K562 (cell line): ENCODE data around the gene PGGHG. TPM values are rescaled to one million over a fixed set of nuclear protein-coding genes. Genes with fewer than 3 reads are reported as not detected.

ENCODE experiments used
- ATAC-seq: fragments of 200-7000 bp; cut with Tn5 transposase; 3 replicates; pipeline ENCODE4 v1.9.1; 2020; ENCODE audit warnings: moderate library complexity
- BruUV-seq: library from RNA; stranded (reverse); fragments of 400-500 nt; replicated peaks from 2 replicates; lab custom pipeline; 2021; lab: Mats Ljungman, UMichigan
- CTCF ChIA-PET: fragments of 300-600 bp; formaldehyde crosslinking; extraction: SDS; loops from one replicate; lab custom pipeline; 2021; ENCODE audit warnings: low intra/inter-chr PET ratio; lab: Yijun Ruan, JAX
- POLR2A ChIA-PET: fragments of 300-600, 350-650 bp; sonication (Branson Sonifier 250); formaldehyde crosslinking; extraction: SDS; loops from one replicate; lab custom pipeline; 2021; ENCODE audit warnings: antibody characterized with exemption, inconsistent platforms; lab: Yijun Ruan, JAX
- DNase-seq, 4 experiments: peaks; one replicate each; pipeline versions ENCODE4 v3.0.0 to v3.0.0-alpha.2; 2011 to 2018; ENCODE audit warnings: low spot score in 3 of 4, mixed read lengths in 3 of 4; ENCODE audit errors: extremely low read depth in 1 of 4
- FAIRE-seq: peaks from 2 replicates; lab custom pipeline; 2011; peaks lifted over from hg19 to GRCh38; lab: Jason Lieb, UNC
- H2AFZ ChIP-seq: 2 replicates; pipeline ENCODE4 v1.6.0; 2011; ENCODE audit warnings: low read depth, low read length, control low read depth, inconsistent platforms
- H3K27ac ChIP-seq: fragments of 200-600 bp; 3 replicates; pipeline ENCODE4 v1.8.0; 2011; ENCODE audit warnings: low read depth, mild to moderate bottlenecking, control low read depth, inconsistent platforms, low read length, moderate library complexity, mixed read lengths; ENCODE audit errors: extremely low read depth
- H3K27me3 ChIP-seq, 2 experiments: fragments of 300-600 bp in 1 of 2; 2 replicates in 1 of 2; 3 replicates in 1 of 2; pipeline versions ENCODE4 v1.6.0 to v1.8.0; 2011; ENCODE audit warnings: inconsistent platforms in 2 of 2, low read length in 2 of 2, mild to moderate bottlenecking in 1 of 2, mixed read lengths in 1 of 2, moderate library complexity in 1 of 2; ENCODE audit not compliant: control insufficient read depth in 2 of 2, insufficient read depth in 2 of 2
- H3K36me3 ChIP-seq: fragments of 300-600 bp; 3 replicates; pipeline ENCODE4 v1.8.0; 2011; ENCODE audit warnings: mild to moderate bottlenecking, low read length, inconsistent platforms; ENCODE audit not compliant: control insufficient read depth, insufficient read depth
- H3K4me1 ChIP-seq, 2 experiments: fragments of 200-600 bp in 1 of 2; replicated peaks in 1 of 2; 2 replicates in 1 of 2; 3 replicates in 1 of 2; pipeline versions ENCODE4 v1.5.1 to v1.8.0; 2011; ENCODE audit warnings: inconsistent platforms in 2 of 2, low read length in 2 of 2, mild to moderate bottlenecking in 1 of 2, mixed read lengths in 1 of 2, moderate library complexity in 1 of 2; ENCODE audit not compliant: control insufficient read depth in 2 of 2, insufficient read depth in 2 of 2
- H3K4me2 ChIP-seq: 2 replicates; pipeline ENCODE4 v1.6.1; 2011; ENCODE audit warnings: low read length, control low read depth, inconsistent platforms, mixed read lengths; ENCODE audit not compliant: insufficient read depth
- H3K4me3 ChIP-seq: fragments of 200-600 bp; sonication (generic), shearing (Covaris generic); 2 replicates; pipeline ENCODE4 v1.5.1; 2016; ENCODE audit warnings: control low read depth, inconsistent platforms
- H3K79me2 ChIP-seq: fragments of 200-600 bp; 3 replicates; pipeline ENCODE4 v1.8.0; 2011; ENCODE audit warnings: low read length, inconsistent platforms; ENCODE audit not compliant: control insufficient read depth, insufficient read depth
- H3K9ac ChIP-seq, 2 experiments: 2 replicates each; pipeline versions ENCODE4 v1.6.0 to v1.6.1; 2011; ENCODE audit warnings: low read depth in 2 of 2, low read length in 2 of 2, control low read depth in 1 of 2, inconsistent platforms in 1 of 2, mild to moderate bottlenecking in 1 of 2, mixed read lengths in 1 of 2; ENCODE audit not compliant: insufficient read depth in 1 of 2
- H3K9me1 ChIP-seq: one replicate; pipeline ENCODE4 v1.6.0; 2011; ENCODE audit warnings: inconsistent platforms, mild to moderate bottlenecking, low read length, moderate library complexity; ENCODE audit not compliant: control insufficient read depth, insufficient read depth
- H3K9me3 ChIP-seq: replicated peaks from 2 replicates; pipeline ENCODE4 v1.5.1; 2011; ENCODE audit warnings: low read depth, low read length, inconsistent platforms; ENCODE audit not compliant: control insufficient read depth, insufficient read depth
- H4K20me1 ChIP-seq: replicated peaks from 2 replicates; pipeline ENCODE4 v1.6.1; 2011; ENCODE audit warnings: low read length, inconsistent platforms, mixed read lengths; ENCODE audit not compliant: control insufficient read depth, insufficient read depth
- ATF3 ChIP-seq, 2 experiments: fragments of 450-650 bp in 1 of 2; sonication (generic) in 1 of 2; formaldehyde crosslinking in 1 of 2; IDR thresholded peaks in 1 of 2; conservative IDR thresholded peaks in 1 of 2; 2 replicates each; pipeline versions ENCODE4 v1.6.1 to v1.8.1; 2016 to 2023; ENCODE audit warnings: mild to moderate bottlenecking in 2 of 2, moderate library complexity in 2 of 2, inconsistent platforms in 1 of 2, missing genetic modification reagents in 1 of 2
- CTBP1 ChIP-seq: fragments of 450-650 bp; IDR thresholded peaks from 2 replicates; pipeline ENCODE4 v1.6.1; 2016; ENCODE audit warnings: borderline replicate concordance
- GABPB2 ChIP-seq: fragments of 250-450 bp; sonication (Bioruptor Pico); conservative IDR thresholded peaks from 2 replicates; pipeline ENCODE4 v1.5.1; 2021; ENCODE audit warnings: mild to moderate bottlenecking
- MGA ChIP-seq: fragments of 450-650 bp; IDR thresholded peaks from 2 replicates; pipeline ENCODE4 v1.6.1; 2016; ENCODE audit warnings: mild to moderate bottlenecking, moderate library complexity
- ZNF224 ChIP-seq: sonication (generic); formaldehyde crosslinking; IDR thresholded peaks from 2 replicates; pipeline ENCODE4 v1.8.0; 2022; ENCODE audit warnings: mild to moderate bottlenecking, missing genetic modification reagents
- WGBS: fragments of 100-300 bp; shearing (Covaris generic); methylation state at CpG from one replicate; pipeline ENCODE4 v1.1.6; 2016; ENCODE audit warnings: low coverage, mixed read lengths; ENCODE audit not compliant: insufficient coverage; ENCODE audit errors: missing lambda C conversion rate; 5-methylcytosine and 5-hydroxymethylcytosine counted together
- in situ Hi-C: fragments of 300-500 bp; cut with MboI; formaldehyde crosslinking; loops from 4 replicates; pipeline ENCODE4 v1.15.0; 2018; ENCODE audit warnings: inconsistent platforms, mixed read lengths
- intact Hi-C: fragments of 100-400 bp; cut with micrococcal nuclease; formaldehyde crosslinking; loops from 2 replicates; pipeline ENCODE4 v1.14.2; 2022
- polyA plus RNA-seq, 8 experiments: library from polyadenylated mRNA; depleted of rRNA in 4 of 8; stranded (reverse) in 5 of 8; unstranded in 3 of 8; fragments of >200 nt; fragmentation: Nextera tagmentation in 2 of 8; fragmentation: Illumina TruSeq in 1 of 8; extraction: Ambion mirVana in 2 of 8; extraction: Trizol in 1 of 8; gene quantifications; 2 replicates each; pipeline versions ENCODE4 v1.2.1 to v1.2.3, GENCODE V29; 2011 to 2014; ENCODE audit warnings: inconsistent platforms in 1 of 8, missing spikeins in 1 of 8
- total RNA-seq, 7 experiments: library from RNA; depleted of rRNA in 6 of 7; stranded (reverse); fragments of >200 nt in 6 of 7; fragmentation: Illumina TruSeq in 2 of 7; extraction: Trizol in 2 of 7; gene quantifications; 2 replicates each; pipeline versions ENCODE4 v1.2.1 to v1.2.3, GENCODE V29; 2011 to 2021; ENCODE audit warnings: low replicate concordance in 1 of 7

Gene PGGHG
- total and polyA plus RNA-seq, 9 of the 15 experiments (the other 6 are each of a cell fraction or from before 2014, with no cell fraction given) = 0.38 to 85.1 (median 18.1) TPM

DNA sequence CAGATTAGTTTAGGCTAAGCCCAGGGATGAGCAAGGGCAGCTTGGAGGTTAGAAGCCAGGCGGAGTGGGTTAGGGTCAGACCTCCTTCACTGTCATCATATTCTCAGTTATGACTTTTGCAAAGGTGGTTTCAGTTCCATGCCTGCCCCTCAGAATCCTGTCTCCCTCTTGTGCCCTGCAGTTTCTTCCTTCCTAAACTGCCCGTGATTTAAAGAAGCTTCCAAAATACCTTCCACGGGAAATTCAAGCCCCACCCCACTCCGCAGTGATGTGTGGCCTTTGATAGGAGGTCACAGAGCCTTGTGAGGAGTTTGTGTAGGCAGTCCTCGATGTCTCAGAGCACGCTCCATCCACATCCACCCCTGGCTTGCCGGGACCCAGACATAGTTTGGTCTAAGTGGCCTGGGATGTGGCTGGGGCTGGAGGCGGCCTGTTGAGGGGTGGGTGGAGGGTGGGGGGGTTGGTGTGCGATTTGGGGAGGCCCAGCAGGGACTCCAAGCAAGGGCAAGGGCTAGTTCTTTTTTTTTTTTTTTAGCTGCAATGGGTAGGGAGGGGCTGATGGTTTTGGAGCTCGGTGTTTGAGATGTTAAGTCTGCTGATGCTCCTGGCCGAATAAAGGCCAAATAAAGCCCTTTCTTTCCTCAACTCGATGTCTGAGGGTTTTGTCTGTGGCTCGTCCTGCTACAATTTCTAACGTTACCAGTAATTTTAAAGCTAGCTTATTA is 23.3 kb downstream of the PGGHG start:
- 20% methylated on average over 13 of the region's 14 CpGs for WGBS
- H3K9ac ChIP-seq = peak overlapping the region; percentile 0 to 82; a peak in 3 of 4 replicates
- in situ Hi-C loops (loop anchor here (5.0 kb wide), 1 partner anchor 40 kb away; no protein-coding TSS in a partner anchor), intact Hi-C loops (loop anchor here (5.0 kb wide), 1 partner anchor 45 kb away; no protein-coding TSS in a partner anchor)
- FAIRE-seq = no peak
- peaks cover 5% of the 10 kb centered on the region; the same call in 1 of the 2 replicates for H4K20me1 ChIP-seq
- no peaks in the 10 kb centered on the region for H3K9me3 ChIP-seq
- no peaks in the 10 kb centered on the region for H3K9me1 ChIP-seq
- no TSS peak for BruUV-seq
- H2AFZ ChIP-seq = peak overlapping the region; percentile 60
- peaks cover 78% of the 10 kb centered on the region for H3K79me2 ChIP-seq
- H3K36me3 ChIP-seq = peaks cover 27% of the 10 kb centered on the region; the same call in 1 of the 3 replicates
- H3K27me3 ChIP-seq = no peaks in the 10 kb centered on the region
- peak overlapping the region; percentile 95 for H3K4me2 ChIP-seq
- peaks cover 27 to 49% of the 10 kb centered on the region in 2 experiments for H3K4me1 ChIP-seq
- H3K27ac ChIP-seq = peak overlapping the region; percentile 87
- CTCF ChIA-PET = no interaction called here
- POLR2A ChIA-PET = interaction anchor here (0.8 to 2.1 kb wide), 4 partner anchors 12 to 33 kb away, joined by 3 to 9 read pairs (median 5); no protein-coding TSS in a partner anchor
- H3K4me3 ChIP-seq = peak overlapping the region; percentile 17
- no peak for ATAC-seq
- peak in 2 of 4 experiments; percentile 56 to 66 for DNase-seq
- TF ChIP-seq ZNF224 (CRISPR knock-in tag) (no peak), ATF3 (IDR thresholded peaks at IDR 0.05) (no peak), ATF3 (CRISPR knock-in tag; conservative IDR thresholded peaks at IDR 0.05) (no peak), GABPB2 (CRISPR knock-in tag) (no peak), CTBP1 (peak; percentile 33; the same call in 1 of the 2 replicates), MGA (peak; percentile 60)
